Endodermal cell (in vitro differentiated cells): Measurements from ENCODE around the gene RBM6. TPM values are rescaled to one million over a fixed set of nuclear protein-coding genes. Genes with fewer than 3 reads are reported as not detected.

ENCODE experiments used
- DNase-seq: peaks from one replicate; pipeline ENCODE4 v3.0.0-alpha.2; 2017
- H3K27ac ChIP-seq: 2 replicates; pipeline ENCODE4 v1.5.1; 2013; ENCODE audit warnings: mild to moderate bottlenecking, low read depth, low read length, moderate library complexity
- H3K27me3 ChIP-seq: 2 replicates; pipeline ENCODE4 v1.6.1; 2013; ENCODE audit warnings: mild to moderate bottlenecking, low read length, moderate library complexity; ENCODE audit not compliant: insufficient read depth, control insufficient read depth, poor library complexity, severe bottlenecking
- H3K36me3 ChIP-seq: 2 replicates; pipeline ENCODE4 v1.7.0; 2013; ENCODE audit warnings: mild to moderate bottlenecking, low read length, moderate library complexity; ENCODE audit not compliant: control insufficient read depth, insufficient read depth
- H3K4me1 ChIP-seq: one replicate; pipeline ENCODE4 v1.7.0; 2013; ENCODE audit warnings: low read length; ENCODE audit not compliant: control insufficient read depth, insufficient read depth
- H3K4me3 ChIP-seq: 2 replicates; pipeline ENCODE4 v1.5.1; 2013; ENCODE audit warnings: mild to moderate bottlenecking, low read length, moderate library complexity
- H3K9ac ChIP-seq: 2 replicates; pipeline ENCODE4 v1.6.1; 2013; ENCODE audit warnings: mild to moderate bottlenecking, low read length, moderate library complexity; ENCODE audit not compliant: poor library complexity, severe bottlenecking; ENCODE audit errors: extremely low read depth
- H3K9me3 ChIP-seq: 2 replicates; pipeline ENCODE4 v1.6.1; 2013; ENCODE audit warnings: mild to moderate bottlenecking, low read length, moderate library complexity; ENCODE audit not compliant: control insufficient read depth
- H3K27ac Mint-ChIP-seq: 2 replicates; pipeline ENCODE4 v1.8.0; 2020; ENCODE audit warnings: mixed read lengths
- H3K27me3 Mint-ChIP-seq: 2 replicates; pipeline ENCODE4 v1.8.0; 2021; ENCODE audit warnings: mild to moderate bottlenecking, mixed read lengths; ENCODE audit not compliant: insufficient read depth
- H3K36me3 Mint-ChIP-seq: 2 replicates; pipeline ENCODE4 v1.8.0; 2020; ENCODE audit warnings: low read depth, mixed read lengths
- H3K4me1 Mint-ChIP-seq: 2 replicates; pipeline ENCODE4 v1.8.0; 2020; ENCODE audit warnings: mixed read lengths
- H3K4me3 Mint-ChIP-seq: 2 replicates; pipeline ENCODE4 v1.8.0; 2020; ENCODE audit warnings: mild to moderate bottlenecking, moderate library complexity, mixed read lengths
- H3K9me3 Mint-ChIP-seq: 2 replicates; pipeline ENCODE4 v1.8.0; 2020; ENCODE audit warnings: mild to moderate bottlenecking, mixed read lengths
- CTCF ChIP-seq: fragments of 200-600 bp; sonication (generic); conservative IDR thresholded peaks from 2 replicates; pipeline ENCODE4 v1.5.0; 2021; ENCODE audit warnings: antibody characterized with exemption, mild to moderate bottlenecking
- WGBS, 2 experiments: methylation state at CpG; one replicate each; pipeline versions ENCODE4 v1.1.5 to v1.1.7; 2013; ENCODE audit warnings: missing lambda C conversion rate in 2 of 2, mixed read lengths in 1 of 2; ENCODE audit not compliant: insufficient coverage in 1 of 2, insufficient read length in 1 of 2; 5-methylcytosine and 5-hydroxymethylcytosine counted together
- total RNA-seq, 2 donors: library from RNA; stranded (reverse); fragmentation: NEBNext Ultra II Directional in 1 of 2; extraction: Animal tissue kit (Norgen Biotek cat#: 25700) in 1 of 2; gene quantifications; 2 replicates in 1 of 2; 3 replicates in 1 of 2; pipeline ENCODE4 v1.2.1, GENCODE V29; 2021

Gene RBM6
- total RNA-seq, 2 donors from 2014 or later, result 116 to 168 TPM

GRCh38 chr3:50057756-50058155 is 117.8 kb downstream of the RBM6 start:
- peaks cover 77% of the 10 kb centered on the region for H3K36me3 Mint-ChIP-seq
- H3K36me3 ChIP-seq, result peaks cover 70% of the 10 kb centered on the region
- TF ChIP-seq CTCF, result no peak

GRCh38 chr3:50068134-50068533 is 128.2 kb downstream of the RBM6 start:
- Mint-ChIP-seq H3K4me1 (no peaks in the 10 kb centered on the region), H3K9me3 (no peaks in the 10 kb centered on the region), H3K27ac (no peak overlapping the region), H3K27me3 (no peaks in the 10 kb centered on the region), H3K36me3 (peaks cover 77% of the 10 kb centered on the region), H3K4me3 (no peak overlapping the region)
- Histone ChIP-seq H3K9me3 (no peaks in the 10 kb centered on the region), H3K36me3 (peaks cover 91% of the 10 kb centered on the region), H3K27ac (no peak overlapping the region), H3K4me1 (no peaks in the 10 kb centered on the region), H3K9ac (no peak overlapping the region), H3K4me3 (no peak overlapping the region), H3K27me3 (no peaks in the 10 kb centered on the region)
- no peak for DNase-seq
- no peak for TF ChIP-seq CTCF
- 88 to 90% methylated on average over 2 of the region's 2 CpGs for WGBS, 2 experiments

More at GRCh38 chr3:50057756-50058155, 117.8 kb downstream of the RBM6 start:
- Histone ChIP-seq H3K27ac (no peak overlapping the region), H3K9me3 (peaks cover 13% of the 10 kb centered on the region), H3K4me1 (no peaks in the 10 kb centered on the region), H3K9ac (no peak overlapping the region), H3K27me3 (no peaks in the 10 kb centered on the region), H3K4me3 (no peak overlapping the region)
- Mint-ChIP-seq H3K27me3 (no peaks in the 10 kb centered on the region), H3K4me1 (peaks cover 5% of the 10 kb centered on the region), H3K9me3 (peaks cover 5% of the 10 kb centered on the region), H3K27ac (no peak overlapping the region), H3K4me3 (no peak overlapping the region)
- no peak for DNase-seq
- 88 to 95% methylated on average over 6 of the region's 6 CpGs for WGBS, 2 experiments

GRCh38 chr3:50078091-50078490 is 138.1 kb downstream of the RBM6 start:
- WGBS, 2 experiments, result 100% methylated on average over 1 of the region's 1 CpG; no CpG with 5 or more reads in 1 of the 2 experiments
- H3K36me3 ChIP-seq, result peaks cover 42% of the 10 kb centered on the region
- H3K9me3 ChIP-seq, result no peaks in the 10 kb centered on the region
- H3K4me3 Mint-ChIP-seq, result no peak overlapping the region
- H3K4me1 ChIP-seq, result no peaks in the 10 kb centered on the region
- H3K27me3 ChIP-seq, result no peaks in the 10 kb centered on the region
- H3K27me3 Mint-ChIP-seq, result no peaks in the 10 kb centered on the region
- H3K9me3 Mint-ChIP-seq, result no peaks in the 10 kb centered on the region
- H3K27ac ChIP-seq, result no peak overlapping the region
- H3K27ac Mint-ChIP-seq, result no peak overlapping the region
- H3K36me3 Mint-ChIP-seq, result peaks cover 39% of the 10 kb centered on the region
- no peak overlapping the region for H3K4me3 ChIP-seq
- no peak for DNase-seq
- no peaks in the 10 kb centered on the region for H3K4me1 Mint-ChIP-seq
- H3K9ac ChIP-seq, result no peak overlapping the region
- TF ChIP-seq CTCF, result no peak
